ENCODE results near the gene LRTM2.

Gene LRTM2

DNA sequence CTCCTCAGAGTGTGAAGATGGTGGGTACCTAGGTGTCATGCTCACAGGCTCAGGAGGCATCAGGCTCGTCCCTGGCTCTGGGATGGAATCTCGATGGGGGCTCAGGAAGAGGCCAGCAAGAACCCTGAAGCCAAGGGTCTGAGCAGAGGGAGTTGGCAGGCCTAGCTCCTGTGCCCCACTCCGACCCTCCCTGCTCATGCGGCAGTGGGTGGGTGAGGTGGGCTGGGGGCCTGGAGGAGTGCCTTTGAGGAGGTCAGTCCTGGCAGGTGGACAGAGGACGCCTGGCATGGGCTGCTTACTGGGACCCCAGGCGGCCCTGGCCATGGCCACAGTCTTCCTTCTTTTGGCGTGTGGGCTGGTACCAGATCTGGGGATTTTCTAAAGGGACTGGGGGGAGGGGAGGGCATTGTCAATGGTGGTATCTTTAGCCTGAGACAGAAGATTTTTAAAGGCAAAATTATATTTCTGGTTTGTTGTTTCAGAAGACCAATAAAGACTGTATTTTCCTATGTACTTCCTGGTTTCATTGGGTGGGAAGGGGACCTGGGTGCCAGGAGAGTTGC, 16.0 kb downstream of the LRTM2 start:
- TF ChIP-seq, protein P1, sequence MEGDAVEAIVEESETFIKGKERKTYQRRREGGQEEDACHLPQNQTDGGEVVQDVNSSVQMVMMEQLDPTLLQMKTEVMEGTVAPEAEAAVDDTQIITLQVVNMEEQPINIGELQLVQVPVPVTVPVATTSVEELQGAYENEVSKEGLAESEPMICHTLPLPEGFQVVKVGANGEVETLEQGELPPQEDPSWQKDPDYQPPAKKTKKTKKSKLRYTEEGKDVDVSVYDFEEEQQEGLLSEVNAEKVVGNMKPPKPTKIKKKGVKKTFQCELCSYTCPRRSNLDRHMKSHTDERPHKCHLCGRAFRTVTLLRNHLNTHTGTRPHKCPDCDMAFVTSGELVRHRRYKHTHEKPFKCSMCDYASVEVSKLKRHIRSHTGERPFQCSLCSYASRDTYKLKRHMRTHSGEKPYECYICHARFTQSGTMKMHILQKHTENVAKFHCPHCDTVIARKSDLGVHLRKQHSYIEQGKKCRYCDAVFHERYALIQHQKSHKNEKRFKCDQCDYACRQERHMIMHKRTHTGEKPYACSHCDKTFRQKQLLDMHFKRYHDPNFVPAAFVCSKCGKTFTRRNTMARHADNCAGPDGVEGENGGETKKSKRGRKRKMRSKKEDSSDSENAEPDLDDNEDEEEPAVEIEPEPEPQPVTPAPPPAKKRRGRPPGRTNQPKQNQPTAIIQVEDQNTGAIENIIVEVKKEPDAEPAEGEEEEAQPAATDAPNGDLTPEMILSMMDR (IDR thresholded peaks at IDR 0.05; ENCODE audit: low read depth, low read length, missing control alignments), result no peak
- H3K4me3 ChIP-seq (ENCODE audit: low read depth, low read length), result no peak overlapping the region
- in situ Hi-C loops (cut with HindIII; ENCODE audit: low sequenced_read_pairs), result no loop called here
- DNase-seq (ENCODE audit: low read depth), result no peak

DNA sequence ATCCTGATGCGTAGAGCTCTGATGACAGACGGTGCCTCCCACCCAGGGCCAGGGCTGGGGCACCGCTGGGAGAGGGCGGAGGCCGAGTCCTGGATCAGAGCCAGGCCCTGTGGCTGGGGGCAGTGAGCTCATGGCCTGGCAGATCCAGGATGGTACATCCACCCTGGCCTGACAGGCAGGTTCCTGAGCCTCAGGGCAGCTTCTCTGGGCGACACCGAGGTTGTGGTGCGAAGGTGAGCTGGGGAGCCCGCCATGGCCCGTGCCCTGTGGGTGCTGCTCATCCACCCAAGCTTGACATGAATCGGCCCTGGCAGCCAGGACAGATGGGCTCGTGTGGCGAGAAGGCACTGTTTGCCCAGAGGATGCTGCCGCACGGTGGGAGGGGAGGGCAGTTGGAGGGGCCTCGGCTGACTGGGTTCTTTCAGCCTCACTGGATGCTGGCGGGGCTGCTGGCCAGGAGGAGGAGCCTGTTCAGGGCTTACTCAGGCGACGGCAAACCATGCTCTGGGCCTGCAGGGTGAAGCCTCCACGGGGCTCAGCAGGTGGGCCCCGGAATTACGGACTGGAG, 16.6 kb downstream of the LRTM2 start:
- DNase-seq (ENCODE audit: low read depth), result no peak
- H3K4me3 ChIP-seq (ENCODE audit: low read depth, low read length), result no peak overlapping the region
- in situ Hi-C loops (cut with HindIII; ENCODE audit: low sequenced_read_pairs), result no loop called here
- TF ChIP-seq, protein P1 (IDR thresholded peaks at IDR 0.05; ENCODE audit: low read depth, low read length, missing control alignments), result no peak

DNA sequence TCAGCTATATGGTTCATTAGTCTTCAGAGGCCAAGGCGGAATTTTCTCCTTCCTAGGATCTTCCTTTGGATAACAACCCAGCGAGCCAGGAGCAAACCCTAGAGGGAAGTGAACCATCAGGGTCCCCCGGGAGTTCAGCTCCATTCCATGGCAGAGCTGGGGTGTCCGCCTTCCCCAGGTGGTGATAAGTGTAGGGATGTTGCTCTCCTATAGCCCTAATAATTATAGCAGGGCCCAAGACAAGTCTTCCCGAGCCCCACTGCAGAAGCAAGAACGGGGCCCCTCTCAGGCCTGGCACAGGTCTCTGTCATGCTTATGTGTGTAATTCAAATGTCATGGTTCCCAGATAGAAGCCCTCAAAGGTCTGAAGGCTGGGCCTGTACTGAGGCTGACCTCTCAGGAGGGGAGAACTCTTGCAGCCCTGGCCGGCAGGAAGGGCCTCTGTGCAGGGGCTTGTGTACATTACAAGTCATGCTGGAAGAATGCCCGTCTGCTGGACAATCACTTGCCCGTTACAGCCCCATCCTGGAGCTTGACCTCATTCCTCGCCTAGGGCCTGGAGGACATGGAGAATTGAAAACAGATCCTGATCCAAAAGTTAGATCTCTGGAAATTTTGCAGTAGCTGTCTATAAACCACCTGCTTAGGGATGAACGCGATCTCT, 17.3 kb downstream of the LRTM2 start:
- in situ Hi-C loops (cut with HindIII; ENCODE audit: low sequenced_read_pairs), result no loop called here
- TF ChIP-seq, protein P1 (IDR thresholded peaks at IDR 0.05; ENCODE audit: low read depth, low read length, missing control alignments), result no peak
- DNase-seq (ENCODE audit: low read depth), result no peak
- no peak overlapping the region for H3K4me3 ChIP-seq (ENCODE audit: low read depth, low read length)

DNA sequence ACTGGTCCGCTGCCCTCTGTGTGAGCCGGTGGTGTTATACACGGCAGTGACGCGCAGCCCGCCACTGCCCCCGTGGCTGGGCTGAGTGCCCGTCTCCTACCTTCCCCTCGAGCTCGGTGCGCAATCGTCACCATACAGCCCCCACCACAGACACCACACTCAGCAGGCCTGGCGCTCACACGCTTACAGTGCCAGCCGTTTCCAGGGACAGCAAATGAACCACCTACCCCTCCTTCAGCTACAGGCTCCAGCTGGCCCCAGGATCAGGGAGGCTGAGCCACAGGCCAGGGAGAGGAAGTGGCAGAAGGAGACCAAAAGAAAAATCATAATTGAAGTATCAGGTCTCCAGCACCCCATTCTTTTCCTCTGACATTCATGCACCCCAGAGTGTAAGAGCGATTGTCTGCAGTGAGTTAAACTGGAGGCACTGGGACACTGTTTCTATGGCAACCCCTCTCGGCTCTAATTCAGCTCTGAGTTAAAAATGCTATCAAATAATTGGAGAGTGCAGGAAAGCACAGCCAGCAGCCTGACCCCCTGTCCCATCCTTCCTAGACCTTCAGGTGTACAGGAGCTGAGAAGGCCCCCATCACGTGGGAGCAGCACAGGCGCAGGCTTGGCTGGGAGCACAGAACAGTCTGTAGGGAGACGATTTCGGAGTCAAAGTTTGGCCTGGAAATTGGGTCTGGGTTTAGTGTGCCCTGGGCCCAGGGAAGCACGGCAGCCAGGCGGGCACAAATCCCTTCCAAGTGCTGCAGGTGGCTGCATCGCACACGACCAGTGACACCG, 18.0 kb downstream of the LRTM2 start:
- no peak overlapping the region for H3K4me3 ChIP-seq (ENCODE audit: low read depth, low read length)

DNA sequence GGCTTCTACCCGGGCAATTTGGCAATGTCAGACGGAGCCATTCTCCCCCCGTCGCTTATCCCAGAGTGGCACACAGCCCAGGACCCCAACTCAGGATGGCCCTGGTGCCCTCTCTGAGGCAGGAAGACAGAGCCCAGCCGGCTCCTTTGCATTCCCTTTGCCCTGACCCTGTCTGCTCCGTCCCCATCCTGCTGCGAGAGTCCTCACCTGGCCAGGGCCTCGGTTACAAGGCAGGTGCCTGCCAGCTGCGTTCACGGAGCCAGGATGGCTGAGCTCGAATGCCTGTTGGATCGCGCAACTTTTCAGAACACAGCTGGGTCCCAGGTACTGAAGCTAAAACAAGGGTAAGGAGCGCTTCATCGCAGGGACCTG, 18.6 kb downstream of the LRTM2 start:
- no peak for DNase-seq (ENCODE audit: low read depth)
- in situ Hi-C loops (cut with HindIII; ENCODE audit: low sequenced_read_pairs), result no loop called here
- no peak overlapping the region for H3K4me3 ChIP-seq (ENCODE audit: low read depth, low read length)
- TF ChIP-seq, protein P1 (IDR thresholded peaks at IDR 0.05; ENCODE audit: low read depth, low read length, missing control alignments), result no peak

More for the DNA sequence above, 18.0 kb downstream of the LRTM2 start:
- TF ChIP-seq, protein P1 (IDR thresholded peaks at IDR 0.05; ENCODE audit: low read depth, low read length, missing control alignments), result no peak
- in situ Hi-C loops (cut with HindIII; ENCODE audit: low sequenced_read_pairs), result no loop called here
- DNase-seq (ENCODE audit: low read depth), result no peak

DNA sequence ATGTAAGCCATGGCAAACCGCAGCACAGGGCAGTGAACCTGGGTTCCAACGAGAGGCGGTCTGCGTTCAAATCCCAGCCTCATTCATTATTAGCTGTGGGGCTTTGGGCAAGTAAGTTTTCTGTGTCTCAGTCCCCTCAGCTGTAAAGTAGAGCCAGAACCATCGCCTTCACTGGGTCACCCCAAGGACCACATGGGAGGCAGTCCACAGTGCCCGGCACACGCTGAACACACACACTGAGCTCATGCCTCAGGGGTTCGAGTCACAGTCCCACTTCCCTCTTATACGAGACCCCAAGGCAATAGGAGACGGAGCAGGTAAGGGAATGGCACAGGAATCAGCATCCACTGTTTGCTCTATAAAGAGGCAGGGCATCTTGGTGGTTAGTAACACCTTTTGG, 19.1 kb downstream of the LRTM2 start:
- H3K4me3 ChIP-seq (ENCODE audit: low read depth, low read length), result no peak overlapping the region
- in situ Hi-C loops (cut with HindIII; ENCODE audit: low sequenced_read_pairs), result no loop called here
- TF ChIP-seq, protein P1 (IDR thresholded peaks at IDR 0.05; ENCODE audit: low read depth, low read length, missing control alignments), result no peak

More for the DNA sequence above, 19.1 kb downstream of the LRTM2 start:
- DNase-seq (ENCODE audit: low read depth), result no peak

All from astrocyte of the cerebellum (primary cell).